ENCODE results near the gene ELAVL4. TPM values are rescaled to one million over a fixed set of nuclear protein-coding genes. Genes with fewer than 3 reads are reported as not detected.
A peak's percentile ranks its signal among the peaks of the same experiment; 100 is the strongest.

Gene ELAVL4
- total RNA-seq, 1 experiment from 2014 or later: 0.50 TPM

- no peak for TF ChIP-seq E2F4 (CRISPR knock-in tag; IDR thresholded peaks at IDR 0.05; ENCODE audit: borderline replicate concordance, low read depth)
- TF ChIP-seq NR2C2 (CRISPR knock-in tag; IDR thresholded peaks at IDR 0.05): no peak
- no peak for TF ChIP-seq ZNF281 (CRISPR knock-in tag; IDR thresholded peaks at IDR 0.05)
- TF ChIP-seq CREM (CRISPR knock-in tag; IDR thresholded peaks at IDR 0.05): no peak
- TF ChIP-seq ERG (CRISPR knock-in tag; IDR thresholded peaks at IDR 0.05): no peak
Measured at GRCh38 chr1:50181027-50181663, 72.4 kb downstream of the ELAVL4 start (continued).

- CTCF ChIA-PET: interaction anchor here (2.0 kb wide), 1 partner anchor 165 kb away, joined by 6 read pairs; no protein-coding TSS in a partner anchor
- Mint-ChIP-seq H3K27me3 (ENCODE audit: low read depth) (peaks cover 4% of the 10 kb centered on the region; the same call in 1 of the 2 replicates), H3K9me3 (no peaks in the 10 kb centered on the region), H3K36me3 (no peaks in the 10 kb centered on the region), H3K4me1 (peaks cover 11% of the 10 kb centered on the region), H3K4me3 (no peak overlapping the region), H3K27ac (no peak overlapping the region)
- peak; percentile 60 for ATAC-seq
- no peak for TF ChIP-seq TP53 (CRISPR knock-in tag; IDR thresholded peaks at IDR 0.05)
- TF ChIP-seq USF2 (CRISPR knock-in tag; IDR thresholded peaks at IDR 0.05): 0 out of 2 replicates have a peak, but pooled peaks have one; percentile 10
- DNase-seq (ENCODE audit: low spot score): peak; percentile 21
- POLR2A ChIA-PET: no interaction called here
Measured at GRCh38 chr1:50183378-50184133, 74.8 kb downstream of the ELAVL4 start.

GRCh38 chr1:50189369-50189768, 80.6 kb downstream of the ELAVL4 start:
- ChIA-PET POLR2A (no interaction called here), CTCF (no interaction called here)
- Mint-ChIP-seq H3K27me3 (ENCODE audit: low read depth) (no peaks in the 10 kb centered on the region), H3K27ac (no peak overlapping the region), H3K36me3 (no peaks in the 10 kb centered on the region), H3K4me3 (no peak overlapping the region), H3K4me1 (no peaks in the 10 kb centered on the region), H3K9me3 (no peaks in the 10 kb centered on the region)
- TF ChIP-seq ERG (CRISPR knock-in tag; IDR thresholded peaks at IDR 0.05): no peak
- TF ChIP-seq IRF2 (CRISPR knock-in tag; IDR thresholded peaks at IDR 0.05; ENCODE audit: borderline replicate concordance, low read depth): no peak
- no peak for TF ChIP-seq TEAD4 (CRISPR knock-in tag; IDR thresholded peaks at IDR 0.05)
- no peak for TF ChIP-seq EMX1 (CRISPR knock-in tag; IDR thresholded peaks at IDR 0.05)
- no peak for TF ChIP-seq ZNF416 (CRISPR knock-in tag; IDR thresholded peaks at IDR 0.05)
- TF ChIP-seq RELA (CRISPR knock-in tag; IDR thresholded peaks at IDR 0.05; ENCODE audit: borderline replicate concordance): no peak
- TF ChIP-seq OVOL2 (CRISPR knock-in tag; IDR thresholded peaks at IDR 0.05; ENCODE audit: borderline replicate concordance): no peak
- no peak for TF ChIP-seq ZBTB43 (CRISPR knock-in tag; IDR thresholded peaks at IDR 0.05)
- no peak for TF ChIP-seq GABPB1 (CRISPR knock-in tag; IDR thresholded peaks at IDR 0.05)
- no peak for TF ChIP-seq ETV6 (CRISPR knock-in tag; IDR thresholded peaks at IDR 0.05)
- TF ChIP-seq NFATC4 (CRISPR knock-in tag; IDR thresholded peaks at IDR 0.05): no peak
- TF ChIP-seq HMGA2 (CRISPR knock-in tag; IDR thresholded peaks at IDR 0.05): no peak
- no peak for TF ChIP-seq PRRX2 (CRISPR knock-in tag; IDR thresholded peaks at IDR 0.05)
- no peak for TF ChIP-seq CDX4 (CRISPR knock-in tag; IDR thresholded peaks at IDR 0.05; ENCODE audit: borderline replicate concordance)
- no peak for TF ChIP-seq ZNF396 (CRISPR knock-in tag; IDR thresholded peaks at IDR 0.05; ENCODE audit: borderline replicate concordance)
- TF ChIP-seq SMAD4 (CRISPR knock-in tag; IDR thresholded peaks at IDR 0.05): no peak
- no peak for TF ChIP-seq GTF2I (CRISPR knock-in tag; conservative IDR thresholded peaks at IDR 0.05)
- DNase-seq (ENCODE audit: low spot score): no peak
- ATAC-seq: peak; percentile 58
